B cell (primary cell): Measurements from ENCODE around the gene SPOCK1. TPM values are rescaled to one million over a fixed set of nuclear protein-coding genes. Genes with fewer than 3 reads are reported as not detected.

Experiments
- ATAC-seq: fragments of 200-7000 bp; cut with Tn5 transposase; one replicate; pipeline ENCODE4 v1.10.0; 2021; ENCODE audit warnings: low read depth, mild to moderate bottlenecking, moderate number of reproducible peaks, moderate library complexity
- CTCF ChIA-PET: fragments of 350-600 bp; sonication (Branson Sonifier 250); formaldehyde crosslinking; loops from one replicate; lab custom pipeline; 2021; ENCODE audit warnings: antibody characterized with exemption, inconsistent platforms; lab: Charles Lee
- POLR2A ChIA-PET: fragments of 350-600 bp; sonication (Branson Sonifier 250); formaldehyde crosslinking; loops from one replicate; lab custom pipeline; 2021; ENCODE audit warnings: antibody characterized with exemption; lab: Charles Lee
- DNase-seq: peaks from one replicate; pipeline ENCODE4 v3.0.0; 2013
- H2AFZ ChIP-seq: 2 replicates; pipeline ENCODE4 v1.6.1; 2012; ENCODE audit warnings: mild to moderate bottlenecking, low read depth, low read length; ENCODE audit not compliant: insufficient read depth, poor library complexity, severe bottlenecking
- H3K27ac ChIP-seq, 2 donors: 1 replicate in 1 of 2; 2 replicates in 1 of 2; pipeline ENCODE4 v1.5.1; 2012 to 2013; ENCODE audit warnings: low read length in 2 of 2, mild to moderate bottlenecking in 2 of 2, moderate library complexity in 1 of 2
- H3K27me3 ChIP-seq, 4 experiments: fragments of 200-600 bp in 1 of 4; sonication (generic) in 1 of 4; replicated peaks in 1 of 4; 1 replicate in 2 of 4; 2 replicates in 2 of 4; pipeline versions ENCODE4 v1.6.1 to v1.7.0; 2013 to 2016; ENCODE audit warnings: low read length in 3 of 4, mild to moderate bottlenecking in 2 of 4, mixed read lengths in 1 of 4, moderate library complexity in 1 of 4; ENCODE audit not compliant: insufficient read depth in 4 of 4, control insufficient read depth in 3 of 4; ENCODE audit errors: control extremely low read depth in 1 of 4
- H3K36me3 ChIP-seq, 2 experiments: replicated peaks in 1 of 2; 1 replicate in 1 of 2; 2 replicates in 1 of 2; pipeline versions ENCODE4 v1.6.1 to v1.7.1; 2013; ENCODE audit warnings: low read length in 1 of 2; ENCODE audit not compliant: insufficient read depth in 2 of 2, control insufficient read depth in 1 of 2; ENCODE audit errors: control extremely low read depth in 1 of 2, extremely low read depth in 1 of 2
- H3K4me1 ChIP-seq, 2 donors: fragments of 200-600 bp in 1 of 2; sonication (generic) in 1 of 2; 1 replicate in 1 of 2; 2 replicates in 1 of 2; pipeline versions ENCODE4 v1.5.1 to v1.6.1; 2013 to 2017; ENCODE audit warnings: low read length in 2 of 2; ENCODE audit not compliant: control insufficient read depth in 2 of 2, insufficient read depth in 2 of 2
- H3K4me2 ChIP-seq: replicated peaks from 2 replicates; pipeline ENCODE3; 2012; ENCODE audit warnings: mild to moderate bottlenecking, low read depth, low read length; ENCODE audit not compliant: poor library complexity, severe bottlenecking
- H3K4me3 ChIP-seq, 5 experiments: fragments of 200-600 bp in 1 of 5; sonication (generic) in 1 of 5; 1 replicate in 3 of 5; 2 replicates in 2 of 5; pipeline versions ENCODE4 v1.5.1 to v1.7.0; 2011 to 2016; ENCODE audit warnings: low read length in 4 of 5, mild to moderate bottlenecking in 4 of 5, low read depth in 2 of 5, control low read depth in 1 of 5, moderate library complexity in 1 of 5; ENCODE audit not compliant: insufficient read depth in 1 of 5; ENCODE audit errors: control extremely low read depth in 1 of 5, extremely low read depth in 1 of 5
- H3K79me2 ChIP-seq: fragments of 200-600 bp; sonication (generic); one replicate; pipeline ENCODE4 v1.6.0; 2016; ENCODE audit warnings: low read length; ENCODE audit not compliant: control insufficient read depth, insufficient read depth
- H3K9ac ChIP-seq: fragments of 200-600 bp; sonication (generic); 2 replicates; pipeline ENCODE4 v1.6.1; 2017; ENCODE audit warnings: mild to moderate bottlenecking, low read length, moderate library complexity
- H3K9me3 ChIP-seq, 3 donors: one replicate each; pipeline versions ENCODE4 v1.6.1 to v1.7.1; 2013; ENCODE audit warnings: low read length in 2 of 3; ENCODE audit not compliant: control insufficient read depth in 2 of 3, insufficient read depth in 1 of 3; ENCODE audit errors: control extremely low read depth in 1 of 3
- H4K20me1 ChIP-seq: 2 replicates; pipeline ENCODE4 v1.6.0; 2012; ENCODE audit warnings: mild to moderate bottlenecking, low read length; ENCODE audit not compliant: insufficient read depth, control insufficient read depth, poor library complexity, severe bottlenecking
- H3K27ac Mint-ChIP-seq: one replicate; pipeline ENCODE4 v1.8.0; 2021; ENCODE audit warnings: mixed read lengths
- H3K27me3 Mint-ChIP-seq: one replicate; pipeline ENCODE4 v1.8.0; 2021; ENCODE audit warnings: mixed read lengths
- H3K4me1 Mint-ChIP-seq: one replicate; pipeline ENCODE4 v1.8.0; 2021; ENCODE audit warnings: mixed read lengths
- H3K4me3 Mint-ChIP-seq: one replicate; pipeline ENCODE4 v1.8.0; 2021; ENCODE audit warnings: mixed read lengths
- H3K9me3 Mint-ChIP-seq: one replicate; pipeline ENCODE4 v1.8.0; 2022; ENCODE audit warnings: mixed read lengths; ENCODE audit not compliant: insufficient read depth
- CTCF ChIP-seq: fragments of 200-600 bp; IDR thresholded peaks from one replicate; pipeline ENCODE4 v1.8.0; 2022; ENCODE audit warnings: antibody characterized with exemption, mild to moderate bottlenecking
- EZH2 ChIP-seq: IDR thresholded peaks from 2 replicates; pipeline ENCODE4 v1.6.1; 2012; ENCODE audit warnings: borderline replicate concordance, low read depth, mild to moderate bottlenecking, moderate library complexity, low read length; ENCODE audit not compliant: insufficient read depth, poor library complexity, severe bottlenecking
- WGBS: methylation state at CpG from one replicate; pipeline ENCODE4 v1.1.5; 2013; ENCODE audit warnings: missing lambda C conversion rate; ENCODE audit not compliant: insufficient coverage; 5-methylcytosine and 5-hydroxymethylcytosine counted together
- intact Hi-C: fragments of 100-400 bp; cut with micrococcal nuclease; formaldehyde crosslinking; loops from one replicate; pipeline ENCODE4 v1.10.0; 2022
- polyA plus RNA-seq: library from polyadenylated mRNA; depleted of rRNA; stranded (reverse); fragments of >200 nt; gene quantifications from 2 replicates; pipeline ENCODE4 v1.2.3, GENCODE V29; 2012
- total RNA-seq, 2 donors: library from RNA; stranded (reverse); fragments of 120-200 nt in 1 of 2; gene quantifications; 1 replicate in 1 of 2; 2 replicates in 1 of 2; pipeline versions ENCODE4 v1.2.3 to v1.2.4, GENCODE V29; 2013 to 2022

SPOCK1 gene
- total and polyA plus RNA-seq, 2 donors (not counting 1 experiment from before 2014, with no cell fraction given) = not detected

- DNase-seq (no peak), ATAC-seq (no peak)
- no peak overlapping the region for H3K4me2 ChIP-seq
- TF ChIP-seq EZH2 (no peak), CTCF (no peak)
- intact Hi-C loops = no loop called here
- Mint-ChIP-seq H3K27me3 (peaks cover 11% of the 10 kb centered on the region), H3K9me3 (no peaks in the 10 kb centered on the region), H3K4me3 (no peak overlapping the region), H3K4me1 (no peaks in the 10 kb centered on the region), H3K27ac (no peak overlapping the region)
- H3K79me2 ChIP-seq = no peaks in the 10 kb centered on the region
- H3K9ac ChIP-seq = no peak overlapping the region
- no peak overlapping the region for H2AFZ ChIP-seq
- H3K4me3 ChIP-seq = no peak overlapping the region
- ChIA-PET POLR2A (no interaction called here), CTCF (no interaction called here)
- H3K27ac ChIP-seq = no peak overlapping the region
- H4K20me1 ChIP-seq = no peaks in the 10 kb centered on the region
- H3K9me3 ChIP-seq = no peaks in the 10 kb centered on the region
- WGBS = 84% methylated on average over 2 of the region's 3 CpGs
- no peaks in the 10 kb centered on the region for H3K36me3 ChIP-seq
- H3K27me3 ChIP-seq = no peaks in the 10 kb centered on the region
- H3K4me1 ChIP-seq = no peaks in the 10 kb centered on the region
Observed at GRCh38 chr5:137264041-137264440, 235.1 kb downstream of the SPOCK1 start.

GRCh38 chr5:137263371-137264005, 235.6 kb downstream of the SPOCK1 start:
- ATAC-seq = no peak
- WGBS = 78% methylated on average over 4 of the region's 5 CpGs

More at GRCh38 chr5:137263371-137264005, 235.6 kb downstream of the SPOCK1 start:
- POLR2A ChIA-PET = no interaction called here
- no peaks in the 10 kb centered on the region for H3K9me3 Mint-ChIP-seq
- Histone ChIP-seq H3K27ac (no peak overlapping the region), H3K4me1 (no peaks in the 10 kb centered on the region), H3K36me3 (no peaks in the 10 kb centered on the region), H3K79me2 (no peaks in the 10 kb centered on the region), H3K4me2 (no peak overlapping the region), H2AFZ (no peak overlapping the region), H3K9me3 (no peaks in the 10 kb centered on the region), H3K4me3 (no peak overlapping the region), H3K9ac (no peak overlapping the region), H4K20me1 (no peaks in the 10 kb centered on the region), H3K27me3 (no peaks in the 10 kb centered on the region)
- TF ChIP-seq CTCF (no peak), EZH2 (no peak)
- H3K4me3 Mint-ChIP-seq = no peak overlapping the region
- DNase-seq = no peak
- no peaks in the 10 kb centered on the region for H3K4me1 Mint-ChIP-seq
- intact Hi-C loops = no loop called here
- CTCF ChIA-PET = no interaction called here
- no peak overlapping the region for H3K27ac Mint-ChIP-seq
- H3K27me3 Mint-ChIP-seq = peaks cover 11% of the 10 kb centered on the region
